SK-N-SH treated with all-trans-retinoic acid at 6 μM for 48 hours (cell line): ENCODE results near the gene LCA5.

ENCODE experiments used
- ARNTL ChIP-seq: fragments of 450-650 bp; formaldehyde crosslinking; IDR thresholded peaks from 2 replicates; pipeline ENCODE4 v1.5.0; 2020; ENCODE audit warnings: low read depth, mild to moderate bottlenecking, moderate library complexity, borderline replicate concordance
- GLIS3 ChIP-seq: fragments of 250-450 bp; sonication (Bioruptor Pico); IDR thresholded peaks from 2 replicates; pipeline ENCODE4 v1.5.0; 2020; ENCODE audit warnings: mild to moderate bottlenecking, moderate library complexity
- OSR1 ChIP-seq: fragments of 250-450 bp; sonication (Bioruptor Pico); IDR thresholded peaks from 2 replicates; pipeline ENCODE4 v1.8.0; 2022; ENCODE audit warnings: moderate library complexity, mild to moderate bottlenecking, inconsistent platforms
- TSHZ2 ChIP-seq: fragments of 250-450 bp; sonication (Bioruptor Pico); IDR thresholded peaks from 2 replicates; pipeline ENCODE4 v1.5.0; 2020; ENCODE audit warnings: mild to moderate bottlenecking, moderate library complexity
- ZC3H10 ChIP-seq: fragments of 250-450 bp; sonication (Bioruptor Pico); IDR thresholded peaks from 2 replicates; pipeline ENCODE4 v1.5.1; 2021; ENCODE audit warnings: mild to moderate bottlenecking, moderate library complexity
- ZFP3 ChIP-seq: fragments of 250-450 bp; sonication (Bioruptor Pico); IDR thresholded peaks from 2 replicates; pipeline ENCODE4 v1.5.0; 2020; ENCODE audit warnings: mild to moderate bottlenecking, moderate library complexity
- ZNF70 ChIP-seq: fragments of 450-650 bp; formaldehyde crosslinking; IDR thresholded peaks from 2 replicates; pipeline ENCODE4 v1.5.0; 2020; ENCODE audit warnings: mild to moderate bottlenecking, moderate library complexity
- TF ChIP-seq, protein P1 (sequence below): fragments of 250-450 bp; sonication (Bioruptor Pico); IDR thresholded peaks from 2 replicates; pipeline ENCODE4 v1.8.0; 2021; ENCODE audit warnings: low read depth, mild to moderate bottlenecking, moderate library complexity, borderline replicate concordance

- TF ChIP-seq ZC3H10 (CRISPR knock-in tag): no peak
- no peak for TF ChIP-seq GLIS3 (CRISPR knock-in tag)
- no peak for TF ChIP-seq OSR1 (CRISPR knock-in tag)
- TF ChIP-seq, protein P1, sequence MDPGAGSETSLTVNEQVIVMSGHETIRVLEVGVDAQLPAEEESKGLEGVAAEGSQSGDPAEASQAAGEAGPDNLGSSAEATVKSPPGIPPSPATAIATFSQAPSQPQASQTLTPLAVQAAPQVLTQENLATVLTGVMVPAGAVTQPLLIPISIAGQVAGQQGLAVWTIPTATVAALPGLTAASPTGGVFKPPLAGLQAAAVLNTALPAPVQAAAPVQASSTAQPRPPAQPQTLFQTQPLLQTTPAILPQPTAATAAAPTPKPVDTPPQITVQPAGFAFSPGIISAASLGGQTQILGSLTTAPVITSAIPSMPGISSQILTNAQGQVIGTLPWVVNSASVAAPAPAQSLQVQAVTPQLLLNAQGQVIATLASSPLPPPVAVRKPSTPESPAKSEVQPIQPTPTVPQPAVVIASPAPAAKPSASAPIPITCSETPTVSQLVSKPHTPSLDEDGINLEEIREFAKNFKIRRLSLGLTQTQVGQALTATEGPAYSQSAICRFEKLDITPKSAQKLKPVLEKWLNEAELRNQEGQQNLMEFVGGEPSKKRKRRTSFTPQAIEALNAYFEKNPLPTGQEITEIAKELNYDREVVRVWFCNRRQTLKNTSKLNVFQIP (CRISPR knock-in tag): no peak
- no peak for TF ChIP-seq ARNTL
- no peak for TF ChIP-seq ZFP3 (CRISPR knock-in tag)
- TF ChIP-seq ZNF70 (CRISPR knock-in tag): no peak
- no peak for TF ChIP-seq TSHZ2 (CRISPR knock-in tag)
Measured at GRCh38 chr6:79543886-79544285, 6.7 kb upstream of the LCA5 start.
